NCI-H1417 treated with DMSO at 0.1 percent for 48 hours (cell line): ENCODE data around the gene TNFAIP8L1.

Experiments
- DNase-seq: peaks from one replicate; lab custom pipeline; 2025; lab: John Stamatoyannopoulos, UW

TNFAIP8L1 gene

GRCh38 chr19:4703671-4704316 is 64.5 kb downstream of the TNFAIP8L1 start:
- no peak for DNase-seq

GRCh38 chr19:4704317-4704673 is 65.0 kb downstream of the TNFAIP8L1 start:
- no peak for DNase-seq
